ENCODE measurements around the gene CCDC177.

DNA sequence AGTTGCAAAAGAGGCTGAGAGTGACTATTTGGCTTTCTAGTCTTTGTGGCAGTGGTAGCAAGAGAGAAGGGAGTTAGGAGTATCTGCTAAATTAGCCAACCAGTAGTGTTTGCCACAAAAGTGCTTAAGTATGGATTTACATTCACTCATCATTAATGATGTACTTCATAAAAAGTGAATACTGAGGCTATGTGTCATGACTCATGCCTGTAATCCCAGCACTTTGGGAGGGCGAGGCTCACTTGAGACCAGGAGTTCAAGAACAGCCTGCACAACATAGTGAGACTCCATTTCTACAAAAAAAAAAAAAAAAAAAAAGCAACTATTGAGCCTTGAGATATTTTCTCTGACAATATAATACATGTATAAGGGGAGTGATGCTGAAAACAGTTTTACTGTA lies 36.8 kb downstream of the CCDC177 start:
- TF ChIP-seq, protein P1, sequence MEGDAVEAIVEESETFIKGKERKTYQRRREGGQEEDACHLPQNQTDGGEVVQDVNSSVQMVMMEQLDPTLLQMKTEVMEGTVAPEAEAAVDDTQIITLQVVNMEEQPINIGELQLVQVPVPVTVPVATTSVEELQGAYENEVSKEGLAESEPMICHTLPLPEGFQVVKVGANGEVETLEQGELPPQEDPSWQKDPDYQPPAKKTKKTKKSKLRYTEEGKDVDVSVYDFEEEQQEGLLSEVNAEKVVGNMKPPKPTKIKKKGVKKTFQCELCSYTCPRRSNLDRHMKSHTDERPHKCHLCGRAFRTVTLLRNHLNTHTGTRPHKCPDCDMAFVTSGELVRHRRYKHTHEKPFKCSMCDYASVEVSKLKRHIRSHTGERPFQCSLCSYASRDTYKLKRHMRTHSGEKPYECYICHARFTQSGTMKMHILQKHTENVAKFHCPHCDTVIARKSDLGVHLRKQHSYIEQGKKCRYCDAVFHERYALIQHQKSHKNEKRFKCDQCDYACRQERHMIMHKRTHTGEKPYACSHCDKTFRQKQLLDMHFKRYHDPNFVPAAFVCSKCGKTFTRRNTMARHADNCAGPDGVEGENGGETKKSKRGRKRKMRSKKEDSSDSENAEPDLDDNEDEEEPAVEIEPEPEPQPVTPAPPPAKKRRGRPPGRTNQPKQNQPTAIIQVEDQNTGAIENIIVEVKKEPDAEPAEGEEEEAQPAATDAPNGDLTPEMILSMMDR (IDR thresholded peaks at IDR 0.05) = no peak
- TF ChIP-seq CBX8 (IDR thresholded peaks at IDR 0.05) (no peak), ZC3H11A (IDR thresholded peaks at IDR 0.05) (no peak), NR3C1 (IDR thresholded peaks at IDR 0.05) (no peak), RFX5 (IDR thresholded peaks at IDR 0.05) (no peak), POLR2A (IDR thresholded peaks at IDR 0.05; ENCODE audit: low read length) (no peak), HDAC2 (IDR thresholded peaks at IDR 0.05) (no peak), TP53 (CRISPR knock-in tag; IDR thresholded peaks at IDR 0.05) (no peak), HOXA7 (CRISPR knock-in tag; IDR thresholded peaks at IDR 0.05) (no peak), SMC3 (IDR thresholded peaks at IDR 0.05) (no peak), KDM5A (IDR thresholded peaks at IDR 0.05) (no peak), CHD4 (IDR thresholded peaks at IDR 0.05; ENCODE audit: borderline replicate concordance) (no peak)
- TF ChIP-seq, protein P2, sequence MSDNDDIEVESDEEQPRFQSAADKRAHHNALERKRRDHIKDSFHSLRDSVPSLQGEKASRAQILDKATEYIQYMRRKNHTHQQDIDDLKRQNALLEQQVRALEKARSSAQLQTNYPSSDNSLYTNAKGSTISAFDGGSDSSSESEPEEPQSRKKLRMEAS (IDR thresholded peaks at IDR 0.05) = no peak
